Ishikawa (cell line): ENCODE data around the gene KCNH2.

Source experiments
- CEBPB ChIP-seq: IDR thresholded peaks from 2 replicates; pipeline ENCODE4 v1.6.1; 2012
- CREB1 ChIP-seq: IDR thresholded peaks from 2 replicates; pipeline ENCODE4 v1.6.1; 2012; ENCODE audit warnings: low read depth
- EGR1 ChIP-seq: IDR thresholded peaks from 2 replicates; pipeline ENCODE4 v1.6.1; 2012
- EP300 ChIP-seq: IDR thresholded peaks from 2 replicates; pipeline ENCODE4 v1.6.1; 2012; ENCODE audit warnings: borderline replicate concordance
- FOXM1 ChIP-seq: IDR thresholded peaks from 2 replicates; pipeline ENCODE4 v1.6.1; 2012; ENCODE audit warnings: low read depth, borderline replicate concordance
- NFIC ChIP-seq: IDR thresholded peaks from 2 replicates; pipeline ENCODE4 v1.6.1; 2012
- RAD21 ChIP-seq: IDR thresholded peaks from 2 replicates; pipeline ENCODE4 v1.6.1; 2012; ENCODE audit warnings: low read depth
- TAF1 ChIP-seq: IDR thresholded peaks from 2 replicates; pipeline ENCODE4 v1.6.1; 2012; ENCODE audit warnings: low read depth, mild to moderate bottlenecking
- TCF12 ChIP-seq: IDR thresholded peaks from 2 replicates; pipeline ENCODE4 v1.6.1; 2012; ENCODE audit warnings: low read depth
- TEAD4 ChIP-seq: IDR thresholded peaks from 2 replicates; pipeline ENCODE4 v1.6.1; 2012
- YY1 ChIP-seq: IDR thresholded peaks from 2 replicates; pipeline ENCODE4 v1.6.1; 2012; ENCODE audit warnings: low read depth
- ZBTB7A ChIP-seq: IDR thresholded peaks from 2 replicates; pipeline ENCODE4 v1.6.1; 2012; ENCODE audit warnings: low read depth
- TF ChIP-seq, protein P1 (sequence below): IDR thresholded peaks from 2 replicates; pipeline ENCODE4 v1.6.1; 2012; ENCODE audit warnings: low read depth, mild to moderate bottlenecking
- TF ChIP-seq, protein P2 (sequence below): IDR thresholded peaks from 2 replicates; pipeline ENCODE4 v1.6.1; 2012
- TF ChIP-seq, protein P3 (sequence below): IDR thresholded peaks from 2 replicates; pipeline ENCODE4 v1.6.1; 2012

Gene KCNH2

DNA sequence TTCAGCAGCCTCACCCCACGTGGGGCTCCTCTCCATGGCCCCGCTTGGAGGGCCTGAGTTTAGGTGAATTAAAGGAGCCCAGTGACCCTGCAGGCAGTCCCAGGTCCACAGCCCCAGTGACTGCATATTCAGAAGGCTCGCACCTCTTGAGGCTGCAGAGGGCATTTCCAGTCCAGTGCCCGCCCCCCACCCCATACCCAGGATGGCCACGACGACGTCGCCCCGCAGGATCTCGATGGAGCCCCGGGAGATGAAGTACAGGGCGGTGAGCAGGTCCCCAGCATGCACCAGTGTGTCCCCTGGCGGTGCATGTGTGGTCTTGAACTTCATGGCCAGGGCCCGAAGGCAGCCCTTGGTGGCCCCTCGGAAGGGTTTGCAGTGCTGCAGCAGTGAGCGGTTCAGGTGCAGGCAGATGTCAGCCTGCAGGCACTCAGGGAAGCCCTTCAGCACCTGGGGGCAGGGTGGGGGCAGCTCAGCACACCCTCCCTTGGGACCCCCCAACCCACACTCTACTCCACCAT is 28.1 kb downstream of the KCNH2 start:
- no peak for TF ChIP-seq CREB1
- TF ChIP-seq EP300: no peak
- TF ChIP-seq, protein P1, sequence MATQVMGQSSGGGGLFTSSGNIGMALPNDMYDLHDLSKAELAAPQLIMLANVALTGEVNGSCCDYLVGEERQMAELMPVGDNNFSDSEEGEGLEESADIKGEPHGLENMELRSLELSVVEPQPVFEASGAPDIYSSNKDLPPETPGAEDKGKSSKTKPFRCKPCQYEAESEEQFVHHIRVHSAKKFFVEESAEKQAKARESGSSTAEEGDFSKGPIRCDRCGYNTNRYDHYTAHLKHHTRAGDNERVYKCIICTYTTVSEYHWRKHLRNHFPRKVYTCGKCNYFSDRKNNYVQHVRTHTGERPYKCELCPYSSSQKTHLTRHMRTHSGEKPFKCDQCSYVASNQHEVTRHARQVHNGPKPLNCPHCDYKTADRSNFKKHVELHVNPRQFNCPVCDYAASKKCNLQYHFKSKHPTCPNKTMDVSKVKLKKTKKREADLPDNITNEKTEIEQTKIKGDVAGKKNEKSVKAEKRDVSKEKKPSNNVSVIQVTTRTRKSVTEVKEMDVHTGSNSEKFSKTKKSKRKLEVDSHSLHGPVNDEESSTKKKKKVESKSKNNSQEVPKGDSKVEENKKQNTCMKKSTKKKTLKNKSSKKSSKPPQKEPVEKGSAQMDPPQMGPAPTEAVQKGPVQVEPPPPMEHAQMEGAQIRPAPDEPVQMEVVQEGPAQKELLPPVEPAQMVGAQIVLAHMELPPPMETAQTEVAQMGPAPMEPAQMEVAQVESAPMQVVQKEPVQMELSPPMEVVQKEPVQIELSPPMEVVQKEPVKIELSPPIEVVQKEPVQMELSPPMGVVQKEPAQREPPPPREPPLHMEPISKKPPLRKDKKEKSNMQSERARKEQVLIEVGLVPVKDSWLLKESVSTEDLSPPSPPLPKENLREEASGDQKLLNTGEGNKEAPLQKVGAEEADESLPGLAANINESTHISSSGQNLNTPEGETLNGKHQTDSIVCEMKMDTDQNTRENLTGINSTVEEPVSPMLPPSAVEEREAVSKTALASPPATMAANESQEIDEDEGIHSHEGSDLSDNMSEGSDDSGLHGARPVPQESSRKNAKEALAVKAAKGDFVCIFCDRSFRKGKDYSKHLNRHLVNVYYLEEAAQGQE: no peak
- TF ChIP-seq, protein P2, sequence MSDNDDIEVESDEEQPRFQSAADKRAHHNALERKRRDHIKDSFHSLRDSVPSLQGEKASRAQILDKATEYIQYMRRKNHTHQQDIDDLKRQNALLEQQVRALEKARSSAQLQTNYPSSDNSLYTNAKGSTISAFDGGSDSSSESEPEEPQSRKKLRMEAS: no peak
- TF ChIP-seq NFIC: no peak

DNA sequence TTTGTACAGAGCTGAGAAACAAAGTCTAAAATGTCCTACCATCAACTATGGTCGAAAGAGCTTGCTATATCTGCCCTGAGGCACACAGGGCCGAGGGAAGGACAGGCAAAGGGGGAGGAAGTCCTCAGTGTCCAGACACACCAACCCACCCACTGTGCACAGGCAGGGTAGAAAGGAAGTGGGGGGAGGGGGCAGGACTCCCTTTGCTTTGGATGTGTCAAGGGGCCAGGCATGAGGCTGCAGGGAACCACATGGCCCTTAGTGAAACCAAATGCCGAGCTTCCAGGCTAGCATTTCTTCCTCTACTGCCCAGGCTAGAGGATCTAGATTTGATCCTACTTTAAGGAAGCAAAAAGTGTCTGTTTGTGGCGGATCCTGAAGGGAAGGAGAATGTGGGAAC is 28.6 kb downstream of the KCNH2 start:
- no peak for TF ChIP-seq TAF1
- no peak for TF ChIP-seq EP300
- no peak for TF ChIP-seq CEBPB
- no peak for TF ChIP-seq YY1
- TF ChIP-seq FOXM1: no peak
- TF ChIP-seq, protein P1: no peak
- no peak for TF ChIP-seq TCF12
- TF ChIP-seq, protein P2: no peak
- TF ChIP-seq CREB1: no peak
- no peak for TF ChIP-seq ZBTB7A

- TF ChIP-seq RAD21 (no peak), EGR1 (no peak), CREB1 (no peak), YY1 (no peak), NFIC (no peak), CEBPB (no peak), EP300 (no peak), TEAD4 (no peak), ZBTB7A (no peak), TAF1 (no peak), TCF12 (no peak)
- TF ChIP-seq, protein P3, sequence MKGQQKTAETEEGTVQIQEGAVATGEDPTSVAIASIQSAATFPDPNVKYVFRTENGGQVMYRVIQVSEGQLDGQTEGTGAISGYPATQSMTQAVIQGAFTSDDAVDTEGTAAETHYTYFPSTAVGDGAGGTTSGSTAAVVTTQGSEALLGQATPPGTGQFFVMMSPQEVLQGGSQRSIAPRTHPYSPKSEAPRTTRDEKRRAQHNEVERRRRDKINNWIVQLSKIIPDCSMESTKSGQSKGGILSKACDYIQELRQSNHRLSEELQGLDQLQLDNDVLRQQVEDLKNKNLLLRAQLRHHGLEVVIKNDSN: no peak
- TF ChIP-seq, protein P1: no peak
These were observed 29.3 kb downstream of the KCNH2 start for GRCh38 chr7:150948791-150949251.

- no peak for TF ChIP-seq CEBPB
- no peak for TF ChIP-seq CREB1
These were observed 30.1 kb downstream of the KCNH2 start for GRCh38 chr7:150947761-150948651.

- no peak for TF ChIP-seq TEAD4
- TF ChIP-seq EGR1: no peak
- TF ChIP-seq YY1: no peak
- TF ChIP-seq CEBPB: no peak
- TF ChIP-seq EP300: no peak
- no peak for TF ChIP-seq RAD21
- no peak for TF ChIP-seq FOXM1
- TF ChIP-seq, protein P1: no peak
- TF ChIP-seq CREB1: no peak
- no peak for TF ChIP-seq TAF1
- TF ChIP-seq, protein P2: no peak
- TF ChIP-seq NFIC: no peak
- TF ChIP-seq, protein P3: no peak
- TF ChIP-seq TCF12: no peak
These were observed 30.8 kb downstream of the KCNH2 start for GRCh38 chr7:150947241-150947745.
